HG03442 (cell line): ENCODE data around the gene CENPP.

Experiments used
- ATAC-seq: cut with Tn5 transposase; IDR thresholded peaks from one replicate; pipeline ENCODE4 v1.9.1; 2021; ENCODE audit warnings: mild to moderate bottlenecking, moderate library complexity; ENCODE audit not compliant: unreplicated experiment

CENPP gene

GRCh38 chr9:92501671-92502393 lies 176.1 kb downstream of the CENPP start:
- ATAC-seq = no peak

DNA sequence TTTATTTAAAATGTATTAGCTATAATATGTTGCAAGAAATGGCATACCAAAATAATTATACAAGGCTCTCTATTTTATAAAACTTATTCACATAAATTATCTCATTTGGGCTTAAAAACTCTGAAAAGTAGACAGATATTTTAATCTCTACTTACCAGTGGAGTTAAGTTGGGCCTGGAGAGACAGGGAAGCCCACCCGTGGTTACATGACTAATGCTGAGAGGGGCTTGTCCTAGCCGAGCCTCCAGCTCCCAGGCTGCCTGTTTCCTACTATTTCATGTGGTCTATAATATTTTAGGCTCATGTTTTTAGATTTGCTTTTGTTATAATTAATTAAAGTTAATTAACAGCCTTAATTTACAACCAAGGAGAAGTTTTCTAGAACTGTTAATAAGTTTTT lies 177.4 kb downstream of the CENPP start:
- ATAC-seq = no peak

- ATAC-seq = no peak
These were observed 179.1 kb downstream of the CENPP start for GRCh38 chr9:92504881-92505280.

- no peak for ATAC-seq
These were observed 180.6 kb downstream of the CENPP start for GRCh38 chr9:92506184-92506857.

GRCh38 chr9:92507005-92507404 lies 181.3 kb downstream of the CENPP start:
- no peak for ATAC-seq

- no peak for ATAC-seq
These were observed 181.7 kb downstream of the CENPP start for GRCh38 chr9:92507496-92507895.

DNA sequence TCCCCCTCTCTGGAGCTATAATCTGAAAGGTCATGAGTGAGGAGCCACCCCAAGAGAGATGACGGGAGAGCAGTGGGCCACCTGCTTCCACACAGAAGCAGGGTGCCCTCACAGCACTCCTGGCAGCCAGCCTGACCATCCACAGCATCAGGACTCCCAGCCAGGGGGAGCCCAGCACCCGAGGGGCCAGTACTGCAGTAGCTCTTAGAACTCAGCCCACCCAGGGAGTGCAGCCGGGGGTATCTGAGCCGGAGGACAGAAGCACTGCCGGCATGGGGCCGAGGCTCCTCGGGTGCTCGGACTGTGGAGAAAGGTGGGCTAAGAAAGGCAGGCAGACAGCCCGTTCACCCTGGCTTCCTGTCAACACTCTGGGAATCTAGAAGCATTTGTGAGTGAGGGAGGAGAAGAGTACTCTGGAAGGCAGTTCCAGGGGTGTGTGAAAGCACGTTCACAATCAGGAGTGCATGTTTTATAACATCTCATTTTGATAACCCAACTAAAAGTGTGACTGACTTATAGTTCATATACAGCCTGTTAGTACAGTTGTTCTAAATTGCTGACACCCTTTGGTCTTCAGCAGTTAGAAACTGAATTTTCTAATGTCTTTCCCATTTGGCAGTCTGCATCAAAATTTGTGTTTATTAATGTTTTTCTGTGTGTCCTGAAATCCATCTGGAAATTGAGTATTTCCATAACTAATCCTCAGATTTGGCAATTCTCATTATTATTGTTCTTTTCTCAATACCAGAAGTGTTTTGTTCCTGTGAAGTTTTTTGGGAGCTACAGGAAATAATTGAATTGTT lies 182.5 kb downstream of the CENPP start:
- ATAC-seq = no peak

DNA sequence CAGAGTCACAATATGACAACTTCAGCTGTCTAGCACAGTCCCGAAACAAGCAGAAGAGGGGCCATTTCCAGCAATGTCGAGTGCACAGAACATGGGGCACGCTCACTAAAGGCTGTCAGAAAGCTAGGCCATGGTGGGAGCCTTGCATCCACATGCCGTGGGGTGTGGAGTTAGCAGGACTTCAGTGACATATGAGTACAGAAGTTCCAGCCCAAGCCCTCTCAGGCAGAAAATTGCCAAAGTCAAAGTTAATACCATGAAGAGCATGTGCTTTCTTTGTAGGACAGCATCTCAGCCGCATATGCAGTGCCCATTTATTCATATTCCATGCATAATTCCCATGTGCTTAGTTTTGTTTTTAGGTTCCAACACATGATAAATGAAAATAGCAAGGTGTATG lies 183.3 kb downstream of the CENPP start:
- no peak for ATAC-seq

- ATAC-seq = no peak
These were observed 185.0 kb downstream of the CENPP start for GRCh38 chr9:92510747-92511146.

DNA sequence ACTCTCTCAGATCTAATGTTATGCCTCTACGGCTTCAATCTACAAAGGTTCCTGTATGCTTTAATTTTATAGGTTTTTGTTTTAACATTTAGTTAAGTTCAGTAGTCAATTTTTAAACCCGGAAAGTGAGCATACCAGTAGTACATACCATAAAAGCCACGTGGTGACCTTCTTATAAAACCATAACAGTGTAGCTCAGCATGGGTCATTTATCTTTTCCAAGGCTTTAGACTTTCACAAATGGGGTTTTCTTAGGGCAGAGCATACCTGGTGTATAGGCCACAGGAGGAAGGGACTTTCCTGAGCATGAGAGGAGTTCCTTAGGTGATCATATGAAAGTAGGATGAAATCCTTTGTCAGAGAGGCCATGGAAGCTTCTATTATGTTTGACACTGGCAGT lies 186.9 kb downstream of the CENPP start:
- ATAC-seq = no peak

GRCh38 chr9:92513349-92513748 lies 187.6 kb downstream of the CENPP start:
- ATAC-seq = no peak

GRCh38 chr9:92514635-92515034 lies 188.9 kb downstream of the CENPP start:
- ATAC-seq = no peak

GRCh38 chr9:92516521-92516920 lies 190.8 kb downstream of the CENPP start:
- no peak for ATAC-seq

DNA sequence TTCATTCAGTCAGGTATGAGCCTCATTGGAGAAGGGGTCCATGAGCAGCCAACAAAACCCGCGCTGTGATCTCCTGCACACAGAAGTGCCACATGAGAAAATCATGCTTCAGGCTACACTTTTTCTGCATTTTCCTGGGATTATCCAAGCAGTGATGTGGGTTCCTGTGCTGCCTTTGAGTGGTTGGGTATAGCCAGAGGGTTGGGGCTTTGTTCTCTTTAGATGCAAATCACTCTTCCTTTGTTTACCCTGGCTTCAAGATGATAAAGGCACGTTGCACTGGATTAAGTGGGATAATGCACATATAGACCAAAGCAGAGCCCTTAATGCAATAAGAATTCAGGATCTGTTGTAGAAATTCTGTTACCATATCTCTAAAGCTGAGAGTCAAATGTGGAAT lies 191.3 kb downstream of the CENPP start:
- no peak for ATAC-seq

DNA sequence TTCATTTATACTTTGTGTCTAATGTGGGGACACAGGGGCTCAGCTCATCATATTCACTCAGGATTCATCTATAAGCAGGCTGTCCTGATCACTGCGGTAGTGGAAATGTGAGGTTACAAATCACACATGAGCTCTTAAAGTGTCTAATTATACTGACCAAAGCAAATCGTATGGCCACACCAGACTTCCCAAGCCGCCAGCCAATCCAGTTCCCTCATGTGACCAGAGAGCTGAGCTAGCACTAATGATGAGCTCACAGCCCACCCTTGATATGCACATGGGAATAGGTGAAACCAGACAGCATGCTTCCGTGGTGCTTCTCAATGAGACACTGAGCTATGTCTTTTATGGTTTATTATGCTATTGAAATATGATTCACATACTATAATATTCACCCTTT lies 192.4 kb downstream of the CENPP start:
- no peak for ATAC-seq

GRCh38 chr9:92520837-92521236 lies 195.1 kb downstream of the CENPP start:
- ATAC-seq = no peak

DNA sequence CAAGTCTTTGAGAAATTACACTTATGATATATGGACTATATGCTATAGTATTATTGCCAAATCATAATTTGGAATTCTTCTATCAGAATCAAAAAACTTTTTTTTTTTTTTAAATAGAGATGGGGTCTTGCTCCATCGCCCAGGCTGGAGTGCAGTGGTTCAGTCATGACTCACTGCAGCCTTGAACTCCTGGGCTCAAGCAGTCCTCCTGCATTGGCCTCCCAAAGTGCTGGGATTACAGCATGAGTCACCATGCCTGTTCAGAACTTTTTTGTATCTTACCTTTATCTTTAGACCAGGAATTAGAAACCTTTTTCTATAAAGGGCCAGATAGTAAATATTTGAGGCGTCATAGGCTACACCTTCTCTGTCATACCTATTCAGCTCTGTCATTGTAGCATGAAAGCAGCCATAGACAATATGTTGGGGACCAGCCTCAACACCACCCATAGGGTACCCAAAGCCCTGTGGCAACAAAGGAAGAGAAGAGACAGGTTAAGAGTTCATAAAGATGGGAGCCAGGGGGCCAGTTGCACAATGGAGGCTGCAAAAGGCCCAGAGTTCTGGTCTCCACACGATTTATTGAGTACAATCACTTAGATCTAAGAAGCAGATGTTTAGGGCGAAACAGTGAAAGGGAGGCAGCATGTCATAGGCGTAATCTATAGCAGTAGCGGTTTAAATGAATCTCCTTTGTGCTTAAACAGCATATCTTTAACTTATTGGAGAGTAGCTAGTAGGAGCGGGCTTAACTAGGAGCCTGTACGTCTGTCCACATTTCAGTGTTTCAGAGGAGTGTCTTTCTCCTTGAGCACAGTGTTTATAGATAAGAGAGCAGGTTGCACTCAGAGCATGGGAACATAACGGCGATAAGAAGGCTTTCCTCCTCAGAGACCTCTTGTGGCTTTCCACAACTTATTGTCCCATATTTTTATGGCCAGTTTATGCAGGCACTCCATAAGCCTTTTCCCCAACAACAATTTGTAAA lies 197.5 kb downstream of the CENPP start:
- ATAC-seq = no peak

DNA sequence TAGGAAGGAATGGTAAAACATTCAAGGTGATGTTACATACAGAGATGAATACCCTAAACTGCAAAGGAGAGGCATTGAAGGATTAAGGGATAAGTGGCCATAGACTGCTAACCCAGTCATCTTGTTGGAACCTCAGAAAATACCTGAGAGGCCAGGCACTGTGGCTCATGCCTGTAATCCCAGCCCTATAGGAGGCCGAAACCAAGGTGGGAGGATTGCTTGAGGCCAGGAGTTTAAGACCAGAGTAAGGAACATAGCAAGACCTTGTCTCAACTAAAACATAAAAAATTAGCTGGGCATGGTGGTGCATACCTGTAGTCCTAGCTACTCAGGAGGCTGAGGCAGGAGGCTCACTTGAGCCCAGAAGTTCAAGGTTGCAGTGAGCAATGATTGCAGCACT lies 199.1 kb downstream of the CENPP start:
- no peak for ATAC-seq

- ATAC-seq = no peak
These were observed 199.6 kb downstream of the CENPP start for GRCh38 chr9:92525306-92525705.

DNA sequence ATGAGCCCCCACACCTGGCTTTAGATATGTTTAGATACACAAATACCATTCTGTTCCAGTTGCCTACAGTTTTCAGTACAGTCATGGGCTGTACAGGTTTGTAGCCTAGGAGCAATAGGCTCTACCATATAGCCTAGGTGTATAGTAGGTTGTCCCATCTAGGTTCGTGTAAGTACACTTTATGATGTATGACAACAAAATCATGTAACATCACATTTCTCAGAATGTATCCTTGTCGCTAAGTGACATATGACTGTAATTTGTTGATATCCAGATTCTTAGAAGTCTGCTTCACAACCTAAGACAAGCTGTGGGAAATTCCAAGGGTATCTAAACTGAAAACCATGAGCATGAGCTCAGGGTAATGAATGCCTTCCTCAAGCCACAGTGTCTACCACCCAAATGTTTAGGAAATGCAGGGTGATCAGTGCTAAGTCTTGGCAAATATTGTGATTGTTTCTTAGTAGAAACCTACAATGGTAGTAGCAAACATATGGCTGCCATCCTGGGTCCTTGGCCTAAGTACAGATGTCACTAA lies 201.6 kb downstream of the CENPP start:
- ATAC-seq = no peak
